Karpas-422 (cell line): Measurements from ENCODE around the gene ANKRD33B. TPM values are rescaled to one million over a fixed set of nuclear protein-coding genes. Genes with fewer than 3 reads are reported as not detected.

Experiments
- DNase-seq: peaks from one replicate; pipeline ENCODE4 v3.0.0-alpha.2; 2015
- H2AFZ ChIP-seq: fragments of 200-600 bp; sonication (generic); 2 replicates; pipeline ENCODE4 v1.6.1; 2014; ENCODE audit warnings: antibody characterized with exemption, low read length, mixed read lengths
- H3K27ac ChIP-seq: fragments of 200-600 bp; sonication (generic); 2 replicates; pipeline ENCODE4 v1.5.1; 2014; ENCODE audit warnings: mild to moderate bottlenecking, low read length, moderate library complexity
- H3K27me3 ChIP-seq: fragments of 200-600 bp; sonication (generic); 2 replicates; pipeline ENCODE4 v1.6.1; 2014; ENCODE audit warnings: low read length, mixed read lengths
- H3K36me3 ChIP-seq: fragments of 200-600 bp; sonication (generic); 2 replicates; pipeline ENCODE4 v1.6.1; 2014; ENCODE audit warnings: low read length, mixed read lengths; ENCODE audit not compliant: insufficient read depth
- H3K4me1 ChIP-seq: fragments of 200-600 bp; sonication (generic); 2 replicates; pipeline ENCODE4 v1.6.1; 2014; ENCODE audit warnings: mild to moderate bottlenecking, low read length, mixed read lengths
- H3K4me2 ChIP-seq: fragments of 200-600 bp; sonication (generic); 2 replicates; pipeline ENCODE4 v1.6.1; 2014; ENCODE audit warnings: low read length, low read depth, mild to moderate bottlenecking; ENCODE audit not compliant: poor library complexity, severe bottlenecking
- H3K4me3 ChIP-seq: fragments of 200-600 bp; sonication (generic); 2 replicates; pipeline ENCODE4 v1.5.1; 2014; ENCODE audit warnings: mild to moderate bottlenecking, antibody characterized with exemption, low read length, mixed read lengths
- H3K79me2 ChIP-seq: fragments of 200-600 bp; sonication (generic); 2 replicates; pipeline ENCODE4 v1.6.1; 2014; ENCODE audit warnings: mild to moderate bottlenecking, low read length, mixed read lengths
- H3K9ac ChIP-seq: fragments of 200-600 bp; sonication (generic); 2 replicates; pipeline ENCODE4 v1.6.0; 2014; ENCODE audit warnings: low read length
- H3K9me2 ChIP-seq: fragments of 200-600 bp; sonication (generic), shearing (Covaris generic); replicated peaks from 2 replicates; pipeline ENCODE4 v1.6.0; 2014; ENCODE audit warnings: mild to moderate bottlenecking, low read length, moderate library complexity; ENCODE audit not compliant: insufficient read depth
- H3K9me3 ChIP-seq: fragments of 300-700, 200-600 bp; sonication (generic); 2 replicates; pipeline ENCODE4 v1.6.1; 2014; ENCODE audit warnings: low read length, mixed read lengths
- H4K20me1 ChIP-seq: fragments of 200-600 bp; sonication (generic); 2 replicates; pipeline ENCODE4 v1.6.1; 2014; ENCODE audit warnings: mild to moderate bottlenecking, antibody characterized with exemption, low read length, low read depth; ENCODE audit not compliant: insufficient read depth
- total RNA-seq: library from RNA; depleted of rRNA; stranded (reverse); fragments of >200 nt; shearing (Covaris generic); gene quantifications from 2 replicates; pipeline ENCODE4 v1.2.3, GENCODE V29; 2014; ENCODE audit warnings: low replicate concordance

Gene ANKRD33B
- total RNA-seq, 1 experiment from 2014 or later = 0.48 TPM

GRCh38 chr5:10582512-10582897 is 18.6 kb downstream of the ANKRD33B start:
- H3K9ac ChIP-seq = no peak overlapping the region
- no peaks in the 10 kb centered on the region for H3K79me2 ChIP-seq
- H4K20me1 ChIP-seq = no peaks in the 10 kb centered on the region
- 0 out of 2 replicates have a peak, but pooled peaks cover 2% of the 10 kb centered on the region for H3K27me3 ChIP-seq
- peaks cover 28% of the 10 kb centered on the region for H3K4me1 ChIP-seq
- no peak overlapping the region for H2AFZ ChIP-seq
- H3K9me3 ChIP-seq = no peaks in the 10 kb centered on the region
- H3K9me2 ChIP-seq = no peaks in the 10 kb centered on the region
- H3K36me3 ChIP-seq = no peaks in the 10 kb centered on the region
- H3K4me2 ChIP-seq = no peak overlapping the region
- H3K4me3 ChIP-seq = no peak overlapping the region
- no peak overlapping the region for H3K27ac ChIP-seq
- no peak for DNase-seq

GRCh38 chr5:10583663-10584572 is 20.0 kb downstream of the ANKRD33B start:
- Histone ChIP-seq H3K79me2 (no peaks in the 10 kb centered on the region), H4K20me1 (no peaks in the 10 kb centered on the region), H3K9me2 (no peaks in the 10 kb centered on the region), H2AFZ (no peak overlapping the region), H3K9me3 (no peaks in the 10 kb centered on the region), H3K4me3 (no peak overlapping the region), H3K4me2 (no peak overlapping the region), H3K27me3 (0 out of 2 replicates have a peak, but pooled peaks cover 2% of the 10 kb centered on the region), H3K9ac (no peak overlapping the region), H3K36me3 (no peaks in the 10 kb centered on the region), H3K4me1 (peaks cover 23% of the 10 kb centered on the region), H3K27ac (no peak overlapping the region)
- DNase-seq = no peak

GRCh38 chr5:10584714-10585517 is 21.0 kb downstream of the ANKRD33B start:
- DNase-seq = no peak

GRCh38 chr5:10585518-10585915 is 21.6 kb downstream of the ANKRD33B start:
- Histone ChIP-seq H4K20me1 (no peaks in the 10 kb centered on the region), H3K79me2 (no peaks in the 10 kb centered on the region), H3K9me3 (no peaks in the 10 kb centered on the region), H3K4me3 (no peak overlapping the region), H2AFZ (no peak overlapping the region), H3K27me3 (no peaks in the 10 kb centered on the region), H3K9ac (no peak overlapping the region), H3K27ac (no peak overlapping the region), H3K36me3 (no peaks in the 10 kb centered on the region), H3K4me2 (no peak overlapping the region), H3K9me2 (no peaks in the 10 kb centered on the region), H3K4me1 (peaks cover 13% of the 10 kb centered on the region)
- no peak for DNase-seq

More at GRCh38 chr5:10584714-10585517, 21.0 kb downstream of the ANKRD33B start:
- Histone ChIP-seq H3K27ac (no peak overlapping the region), H3K4me3 (no peak overlapping the region), H3K79me2 (no peaks in the 10 kb centered on the region), H3K4me2 (no peak overlapping the region), H2AFZ (no peak overlapping the region), H4K20me1 (no peaks in the 10 kb centered on the region), H3K9me3 (no peaks in the 10 kb centered on the region), H3K9ac (no peak overlapping the region), H3K36me3 (no peaks in the 10 kb centered on the region), H3K9me2 (no peaks in the 10 kb centered on the region), H3K4me1 (peaks cover 14% of the 10 kb centered on the region), H3K27me3 (no peaks in the 10 kb centered on the region)

DNA sequence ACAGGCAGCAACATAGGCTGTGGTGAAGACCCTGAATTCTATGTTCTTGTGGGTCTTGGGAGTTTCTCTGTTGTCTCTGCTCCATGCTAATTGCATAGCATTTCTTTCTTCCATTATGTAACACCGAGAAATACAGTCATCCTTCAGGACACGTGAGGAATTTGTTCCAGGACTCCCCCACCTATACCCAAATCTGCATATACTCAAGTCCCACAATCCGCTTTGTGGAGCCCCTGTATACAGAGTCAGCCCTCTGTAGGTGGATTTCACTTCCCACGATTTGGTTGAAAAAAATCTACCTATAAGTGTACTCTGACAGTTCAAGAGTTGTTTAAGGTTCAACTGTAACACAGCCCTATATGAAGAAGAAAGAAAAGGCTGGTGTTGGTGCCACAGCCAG is 22.1 kb downstream of the ANKRD33B start:
- H2AFZ ChIP-seq = no peak overlapping the region
- H3K4me3 ChIP-seq = no peak overlapping the region
- H4K20me1 ChIP-seq = no peaks in the 10 kb centered on the region
- H3K27ac ChIP-seq = no peak overlapping the region
- H3K9ac ChIP-seq = no peak overlapping the region
- H3K4me1 ChIP-seq = peaks cover 13% of the 10 kb centered on the region
- H3K9me3 ChIP-seq = no peaks in the 10 kb centered on the region
- H3K27me3 ChIP-seq = no peaks in the 10 kb centered on the region
- no peaks in the 10 kb centered on the region for H3K79me2 ChIP-seq
- no peak overlapping the region for H3K4me2 ChIP-seq
- no peak for DNase-seq
- H3K36me3 ChIP-seq = no peaks in the 10 kb centered on the region
- H3K9me2 ChIP-seq = no peaks in the 10 kb centered on the region

DNA sequence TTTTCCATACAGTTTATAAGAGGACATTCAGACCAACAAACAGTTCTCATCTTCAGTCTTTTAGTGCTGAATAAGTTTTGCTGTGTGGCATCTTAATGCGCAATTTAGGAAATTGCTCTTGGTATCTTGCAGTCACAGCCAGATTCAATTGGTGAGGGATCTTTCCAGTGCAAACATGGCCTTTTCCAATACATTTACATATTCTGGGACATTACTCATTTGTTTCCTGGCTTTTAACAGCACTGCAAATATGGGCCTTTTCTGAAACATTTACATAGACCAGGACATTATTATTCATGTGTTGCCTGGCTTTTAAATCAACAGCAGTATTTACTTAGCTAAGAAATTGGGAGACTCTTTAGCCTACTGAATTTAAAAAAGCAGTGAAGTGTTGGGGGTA is 22.7 kb downstream of the ANKRD33B start:
- Histone ChIP-seq H3K9ac (no peak overlapping the region), H3K4me3 (no peak overlapping the region), H3K36me3 (no peaks in the 10 kb centered on the region), H3K27ac (no peak overlapping the region), H3K9me2 (no peaks in the 10 kb centered on the region), H2AFZ (no peak overlapping the region), H4K20me1 (no peaks in the 10 kb centered on the region), H3K27me3 (no peaks in the 10 kb centered on the region), H3K4me2 (no peak overlapping the region), H3K4me1 (peaks cover 13% of the 10 kb centered on the region), H3K9me3 (no peaks in the 10 kb centered on the region), H3K79me2 (no peaks in the 10 kb centered on the region)
- DNase-seq = no peak

- no peaks in the 10 kb centered on the region for H3K9me2 ChIP-seq
- H3K36me3 ChIP-seq = no peaks in the 10 kb centered on the region
- H2AFZ ChIP-seq = no peak overlapping the region
- no peak overlapping the region for H3K9ac ChIP-seq
- no peaks in the 10 kb centered on the region for H4K20me1 ChIP-seq
- H3K27me3 ChIP-seq = no peaks in the 10 kb centered on the region
- H3K9me3 ChIP-seq = no peaks in the 10 kb centered on the region
- H3K79me2 ChIP-seq = no peaks in the 10 kb centered on the region
- H3K4me3 ChIP-seq = no peak overlapping the region
- peaks cover 13% of the 10 kb centered on the region for H3K4me1 ChIP-seq
- H3K4me2 ChIP-seq = no peak overlapping the region
- no peak for DNase-seq
- H3K27ac ChIP-seq = no peak overlapping the region
Measured at GRCh38 chr5:10588109-10588775, 24.4 kb downstream of the ANKRD33B start.
